GM19025 (cell line): ENCODE data around the gene FERD3L.

Experiments
- ATAC-seq: cut with Tn5 transposase; IDR thresholded peaks from one replicate; pipeline ENCODE4 v1.9.1; 2021; ENCODE audit warnings: mild to moderate bottlenecking, low read depth, moderate library complexity; ENCODE audit not compliant: unreplicated experiment

Gene FERD3L

GRCh38 chr7:19117870-19118608 lies 27.2 kb downstream of the FERD3L start:
- no peak for ATAC-seq

DNA sequence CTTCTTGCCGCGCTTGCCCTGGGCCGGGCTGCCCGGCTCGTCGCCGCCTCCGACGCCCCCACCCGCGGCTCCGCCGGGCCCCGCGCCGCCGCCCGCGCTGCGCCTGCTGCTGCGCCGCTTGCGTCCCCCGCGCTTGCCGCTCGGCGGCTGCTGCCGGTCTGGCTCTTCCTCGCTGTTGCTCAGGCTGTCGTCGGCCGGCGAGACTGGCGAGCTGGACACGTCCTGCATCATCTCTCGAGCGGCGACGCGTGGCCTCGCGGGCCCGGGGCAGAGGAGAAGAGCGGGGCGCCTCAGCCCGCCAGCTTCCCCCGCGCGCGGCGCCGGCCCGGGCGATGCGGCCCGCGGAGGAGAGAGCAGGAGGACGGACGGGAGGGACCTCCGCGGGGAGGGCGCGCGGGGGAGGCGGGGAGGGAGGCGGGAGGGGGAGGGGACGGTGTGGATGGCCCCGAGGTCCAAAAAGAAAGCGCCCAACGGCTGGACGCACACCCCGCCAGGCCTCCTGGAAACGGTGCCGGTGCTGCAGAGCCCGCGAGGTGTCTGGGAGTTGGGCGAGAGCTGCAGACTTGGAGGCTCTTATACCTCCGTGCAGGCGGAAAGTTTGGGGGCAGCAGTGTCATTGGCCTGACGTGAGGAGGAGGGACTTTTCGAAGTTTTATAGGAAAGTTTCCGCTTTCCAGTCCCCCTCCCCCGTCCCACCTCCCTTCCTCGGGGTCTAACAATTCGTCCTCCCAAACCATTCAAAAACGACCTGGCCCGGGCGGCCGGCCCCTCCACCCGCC lies 27.9 kb downstream of the FERD3L start, which contains the start of gene TWIST1:
Gene TWIST1 (minus strand): TSS at position 546 of the 779 bp plus-strand sequence. CDS start 315 bp downstream, at position 231.
- ATAC-seq = no peak

DNA sequence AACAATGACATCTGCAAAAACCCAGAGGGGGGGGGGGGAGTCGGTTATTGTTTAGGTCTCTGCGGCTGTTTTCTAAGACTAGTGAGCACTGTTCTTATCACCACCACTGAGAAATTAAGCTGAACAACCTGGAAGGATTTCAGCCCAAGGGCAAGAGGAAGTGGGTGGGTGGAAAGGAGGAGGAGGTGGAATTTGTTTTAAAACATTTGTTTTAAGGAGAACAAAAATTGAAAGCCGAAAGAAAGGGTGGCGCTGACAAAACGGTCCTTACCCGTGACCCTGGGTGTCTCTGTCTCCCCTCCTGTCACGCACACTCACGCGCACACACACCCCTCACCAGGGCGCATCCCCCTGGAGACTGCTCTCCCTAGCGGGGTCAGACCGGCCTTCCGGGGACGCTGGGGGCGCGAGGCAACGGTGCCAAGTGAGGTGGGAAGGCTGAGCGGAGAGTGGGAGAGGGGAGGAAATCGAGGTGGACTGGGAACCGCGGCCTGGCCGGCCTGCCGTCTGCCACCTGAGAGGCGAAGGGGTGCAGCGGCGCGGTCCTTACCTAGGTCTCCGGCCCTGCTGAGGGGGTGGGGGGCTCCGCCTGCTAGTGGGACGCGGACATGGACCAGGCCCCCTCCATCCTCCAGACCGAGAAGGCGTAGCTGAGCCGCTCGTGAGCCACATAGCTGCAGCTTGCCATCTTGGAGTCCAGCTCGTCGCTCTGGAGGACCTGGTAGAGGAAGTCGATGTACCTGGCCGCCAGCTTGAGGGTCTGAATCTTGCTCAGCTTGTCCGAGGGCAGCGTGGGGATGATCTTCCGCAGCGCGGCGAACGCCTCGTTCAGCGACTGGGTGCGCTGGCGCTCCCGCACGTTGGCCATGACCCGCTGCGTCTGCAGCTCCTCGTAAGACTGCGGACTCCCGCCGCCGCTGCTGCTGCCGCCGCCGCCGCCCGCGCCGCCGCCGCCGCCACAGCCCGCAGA lies 28.8 kb downstream of the FERD3L start:
- no peak for ATAC-seq

- ATAC-seq = no peak
Observed at GRCh38 chr7:19114551-19114855, 30.7 kb downstream of the FERD3L start.

GRCh38 chr7:19113855-19114550 lies 31.2 kb downstream of the FERD3L start:
- no peak for ATAC-seq

DNA sequence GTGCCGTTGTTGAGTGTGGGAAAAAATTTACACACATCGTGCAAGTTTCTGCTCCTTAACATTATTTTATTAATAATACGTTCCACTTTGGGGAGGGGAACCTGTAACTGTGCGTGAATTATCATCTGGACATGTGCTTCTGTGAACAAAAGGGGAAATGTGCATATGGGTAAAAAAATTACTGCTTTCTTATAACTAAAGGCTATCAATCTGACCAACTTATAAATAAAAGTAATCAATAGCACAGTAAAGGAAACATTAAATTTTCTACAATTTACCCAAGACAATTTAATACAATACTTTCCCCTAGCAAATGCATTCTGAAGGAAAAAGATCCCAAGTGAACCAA lies 32.2 kb downstream of the FERD3L start:
- no peak for ATAC-seq

- no peak for ATAC-seq
Observed at GRCh38 chr7:19112274-19113001, 32.8 kb downstream of the FERD3L start.

- no peak for ATAC-seq
Observed at GRCh38 chr7:19111474-19112273, 33.5 kb downstream of the FERD3L start.

DNA sequence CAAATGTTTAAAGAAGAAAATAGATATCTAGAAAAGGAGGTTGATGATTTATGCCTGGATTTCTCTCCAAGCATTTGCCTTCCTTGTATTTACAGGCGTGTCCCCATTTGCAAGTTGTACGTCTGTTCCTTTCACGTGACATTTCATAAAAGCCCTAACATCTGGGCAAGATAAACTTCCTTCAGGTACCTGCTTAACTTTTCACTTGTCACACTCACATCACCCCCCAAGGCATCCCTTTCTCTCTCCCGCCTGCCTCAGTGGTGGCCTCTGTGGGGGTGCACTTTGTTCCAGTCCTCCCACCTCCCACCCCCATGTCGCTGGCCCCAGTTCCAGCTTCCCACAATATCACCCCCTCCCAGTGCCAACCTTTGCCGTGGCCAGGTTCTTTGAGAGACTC lies 34.4 kb downstream of the FERD3L start:
- no peak for ATAC-seq

DNA sequence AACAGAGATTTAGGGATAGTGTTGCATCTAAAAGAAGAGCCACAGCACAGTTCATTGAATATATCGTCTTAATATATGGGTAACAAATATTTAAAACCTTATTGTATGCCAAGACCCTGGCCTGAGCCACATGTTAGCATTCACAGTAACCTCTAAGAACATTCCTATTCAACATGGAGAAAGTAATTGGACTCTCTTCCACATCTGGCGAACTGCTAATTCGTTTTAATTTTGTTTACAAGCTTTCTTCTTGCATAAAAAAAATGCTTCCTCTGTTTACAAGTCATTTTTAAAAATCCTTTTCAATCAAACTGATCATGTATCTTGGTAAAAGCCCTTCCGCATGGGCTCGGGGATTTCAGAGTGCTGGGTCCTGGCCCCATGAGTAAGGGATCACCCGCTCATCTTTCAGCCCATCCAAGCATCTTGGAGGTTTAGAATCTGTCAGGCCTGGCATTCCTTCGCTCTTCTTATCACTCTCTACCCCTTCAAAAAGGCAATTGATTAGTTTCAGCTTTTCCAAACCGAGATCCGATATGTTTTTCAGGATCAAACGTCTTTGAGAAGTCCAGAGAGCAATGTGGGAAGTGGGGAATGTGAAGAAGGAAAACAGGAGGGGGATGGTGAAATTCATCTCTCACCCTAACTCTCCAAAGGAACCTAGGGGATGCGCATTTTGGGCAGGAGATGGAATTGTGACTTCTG lies 35.0 kb downstream of the FERD3L start:
- no peak for ATAC-seq

DNA sequence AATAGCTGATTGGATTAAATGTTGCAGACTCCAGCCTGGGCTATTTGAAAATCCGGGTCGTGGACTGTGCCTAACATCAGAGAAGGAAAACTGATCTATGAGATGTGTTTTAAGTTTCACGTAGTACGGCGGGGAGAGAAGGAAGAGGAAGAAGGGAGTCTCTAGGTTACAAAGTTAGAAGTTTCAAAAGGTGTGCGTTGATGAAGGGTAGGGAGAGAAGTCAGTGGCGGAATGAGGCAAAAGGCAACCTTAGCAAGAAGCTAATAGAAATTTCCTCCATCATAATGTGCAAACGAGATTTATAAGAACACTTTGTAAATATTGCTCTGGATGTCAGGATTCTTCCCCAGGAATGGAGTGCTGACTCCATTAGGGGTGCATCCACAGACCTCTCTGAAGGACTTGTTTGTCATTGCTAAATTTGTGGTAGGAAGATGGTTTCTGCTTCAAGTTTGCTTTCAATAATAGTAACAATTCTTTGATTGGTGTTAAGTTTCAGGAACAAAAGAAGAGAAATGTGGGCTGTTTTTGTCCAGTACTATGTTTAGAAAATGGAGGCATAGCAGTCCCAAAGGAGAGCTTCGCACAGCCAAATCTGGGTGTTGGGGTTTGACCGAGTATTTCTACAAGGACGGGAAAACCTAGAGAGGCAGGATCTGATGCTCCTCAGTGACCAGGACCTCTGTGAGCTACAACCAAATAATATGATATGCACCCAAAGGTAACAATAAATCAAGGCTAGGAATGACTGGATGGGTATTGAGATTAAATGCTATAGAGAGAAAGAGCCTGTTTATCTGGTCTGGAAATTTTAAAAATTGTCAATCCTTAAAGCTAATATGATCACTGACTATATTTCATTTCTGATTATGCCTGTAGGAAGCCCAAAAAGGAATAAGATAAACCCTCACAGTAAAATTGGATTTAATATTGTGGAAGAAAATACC lies 35.9 kb downstream of the FERD3L start:
- ATAC-seq = no peak

DNA sequence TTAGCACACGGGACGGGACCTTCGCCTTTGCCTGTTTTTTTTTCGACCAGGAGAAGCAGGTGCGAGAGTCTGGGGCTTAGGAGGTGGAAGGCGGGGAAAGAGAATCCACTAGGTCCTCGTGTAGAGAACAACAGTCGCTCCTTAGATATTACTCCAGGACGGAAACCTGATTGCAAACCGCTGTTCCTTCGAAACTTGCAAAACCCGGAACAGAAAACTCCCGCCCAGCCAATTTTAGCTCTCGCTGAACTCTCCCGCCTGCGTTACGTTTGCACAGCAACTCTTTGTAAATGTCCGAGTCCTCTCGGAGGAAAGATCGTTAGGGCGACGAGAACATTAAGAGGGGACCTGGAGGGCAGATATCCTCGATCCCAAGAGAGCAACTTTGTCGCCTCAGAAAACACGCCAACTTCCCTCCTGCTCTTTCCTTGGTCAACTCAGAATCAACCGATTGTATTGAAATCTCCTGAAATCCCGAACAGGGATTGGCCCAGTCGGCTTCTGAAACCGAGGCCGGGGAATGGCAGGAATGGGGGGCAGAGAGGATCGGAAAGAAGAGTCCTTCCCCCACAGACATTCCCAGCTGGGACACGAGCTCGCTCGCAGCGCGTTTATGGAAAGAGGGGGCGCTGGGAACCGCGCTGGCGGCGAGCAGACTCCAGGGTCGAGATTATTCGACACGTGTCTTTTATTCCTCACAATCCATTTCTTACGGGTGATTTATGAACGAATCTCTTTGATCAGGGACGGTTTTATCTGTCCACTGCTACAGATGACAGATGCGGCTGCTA lies 37.7 kb downstream of the FERD3L start:
- no peak for ATAC-seq

- no peak for ATAC-seq
Observed at GRCh38 chr7:19107081-19107355, 38.2 kb downstream of the FERD3L start.

DNA sequence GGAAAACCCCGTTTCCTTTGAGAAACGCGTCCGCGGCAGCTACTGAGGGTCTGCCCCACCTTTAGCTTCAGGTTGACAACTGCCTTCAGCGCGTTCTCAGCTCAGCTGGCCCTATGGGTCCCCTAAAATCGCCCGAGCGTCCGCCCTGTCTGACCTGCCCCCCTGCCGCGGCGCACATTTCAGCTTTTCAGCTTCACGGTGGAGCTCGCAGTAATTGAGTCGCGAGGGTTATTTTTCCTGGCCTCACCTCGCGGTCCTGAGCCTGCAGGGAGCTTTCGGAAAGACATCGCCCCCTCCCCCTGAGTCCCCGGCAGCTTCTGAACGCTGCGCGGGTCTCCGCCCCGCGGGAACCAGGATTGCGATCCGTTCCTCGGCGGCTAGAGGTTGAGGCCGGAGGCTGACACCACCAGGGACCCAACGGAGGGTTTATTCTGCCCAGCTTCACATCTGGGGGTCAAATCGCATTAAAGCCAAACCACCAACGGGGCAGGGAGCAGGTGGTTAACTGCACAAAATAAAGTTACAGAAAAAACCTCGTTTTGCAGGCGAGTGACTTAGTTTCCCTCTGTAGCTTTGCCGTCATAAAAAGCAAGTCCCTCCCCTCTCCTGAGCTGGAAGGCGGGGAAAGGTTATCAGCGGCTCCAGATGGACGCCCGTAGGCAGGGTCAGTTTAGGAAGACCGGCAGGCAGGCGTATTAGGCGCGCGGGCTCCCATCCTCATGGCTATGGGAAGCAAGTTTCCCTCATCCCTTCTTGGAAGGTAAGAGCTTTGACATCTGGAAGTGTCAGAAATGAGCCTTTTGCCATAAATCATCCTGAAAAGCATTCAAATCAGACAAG lies 38.8 kb downstream of the FERD3L start:
- no peak for ATAC-seq

DNA sequence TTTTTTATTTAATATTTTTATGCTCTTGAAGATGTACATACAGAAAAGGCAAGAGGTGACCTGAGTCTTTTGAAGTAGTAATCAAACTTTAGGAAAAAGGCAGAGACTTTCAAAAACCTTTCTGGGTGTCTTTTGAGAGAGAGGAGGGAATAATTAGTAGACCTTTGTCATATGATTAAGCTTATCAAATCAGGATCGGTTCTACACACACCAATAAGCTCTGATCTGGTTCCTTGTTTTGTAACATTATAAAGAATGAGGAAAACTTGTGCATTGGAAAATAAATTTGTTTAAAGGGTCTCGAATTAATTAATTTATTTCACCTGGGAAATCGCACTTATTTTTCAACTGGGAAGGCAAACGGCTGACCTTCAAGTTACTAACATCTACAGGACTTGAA lies 39.7 kb downstream of the FERD3L start:
- ATAC-seq = no peak

DNA sequence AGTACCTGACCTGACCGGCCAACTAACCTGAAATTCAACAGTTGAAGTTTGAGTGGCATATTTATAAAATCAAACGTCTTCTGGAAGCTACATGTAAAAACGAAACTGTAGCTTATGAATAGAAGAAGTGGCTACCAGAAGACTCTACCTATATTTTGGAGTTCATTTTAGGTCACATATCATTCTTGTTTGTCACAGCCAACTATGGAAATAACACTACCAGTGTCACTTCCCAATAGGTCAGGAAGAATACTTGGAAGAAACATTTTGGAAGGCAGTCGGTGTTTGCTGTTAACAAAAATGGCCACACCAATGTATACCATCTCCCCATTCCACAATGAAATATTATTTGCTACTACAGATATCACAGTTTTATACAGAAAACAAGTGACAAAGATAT lies 40.4 kb downstream of the FERD3L start:
- no peak for ATAC-seq
